K562 (cell line): ENCODE results near the gene WASF3. TPM values are rescaled to one million over a fixed set of nuclear protein-coding genes. Genes with fewer than 3 reads are reported as not detected.
"Not testable (repeated sequence)": the region's sequence is repeated elsewhere in the genome, so short reads cannot be mapped to it uniquely, and the experiment has no call there.

Experiments used
- ATAC-seq: fragments of 200-7000 bp; cut with Tn5 transposase; 3 replicates; pipeline ENCODE4 v1.9.1; 2020; ENCODE audit warnings: moderate library complexity
- BruUV-seq: library from RNA; stranded (reverse); fragments of 400-500 nt; replicated peaks from 2 replicates; lab custom pipeline; 2021; lab: Mats Ljungman, UMichigan
- CTCF ChIA-PET: fragments of 300-600 bp; formaldehyde crosslinking; extraction: SDS; loops from one replicate; lab custom pipeline; 2021; ENCODE audit warnings: low intra/inter-chr PET ratio; lab: Yijun Ruan, JAX
- POLR2A ChIA-PET: fragments of 300-600, 350-650 bp; sonication (Branson Sonifier 250); formaldehyde crosslinking; extraction: SDS; loops from one replicate; lab custom pipeline; 2021; ENCODE audit warnings: antibody characterized with exemption, inconsistent platforms; lab: Yijun Ruan, JAX
- DNase-seq, 4 experiments: peaks; one replicate each; pipeline versions ENCODE4 v3.0.0 to v3.0.0-alpha.2; 2011 to 2018; ENCODE audit warnings: low spot score in 3 of 4, mixed read lengths in 3 of 4; ENCODE audit errors: extremely low read depth in 1 of 4
- FAIRE-seq: peaks from 2 replicates; lab custom pipeline; 2011; peaks lifted over from hg19 to GRCh38; lab: Jason Lieb, UNC
- H2AFZ ChIP-seq: 2 replicates; pipeline ENCODE4 v1.6.0; 2011; ENCODE audit warnings: low read depth, low read length, control low read depth, inconsistent platforms
- H3K27ac ChIP-seq: fragments of 200-600 bp; 3 replicates; pipeline ENCODE4 v1.8.0; 2011; ENCODE audit warnings: low read depth, mild to moderate bottlenecking, control low read depth, inconsistent platforms, low read length, moderate library complexity, mixed read lengths; ENCODE audit errors: extremely low read depth
- H3K27me3 ChIP-seq, 2 experiments: fragments of 300-600 bp in 1 of 2; 2 replicates in 1 of 2; 3 replicates in 1 of 2; pipeline versions ENCODE4 v1.6.0 to v1.8.0; 2011; ENCODE audit warnings: inconsistent platforms in 2 of 2, low read length in 2 of 2, mild to moderate bottlenecking in 1 of 2, mixed read lengths in 1 of 2, moderate library complexity in 1 of 2; ENCODE audit not compliant: control insufficient read depth in 2 of 2, insufficient read depth in 2 of 2
- H3K36me3 ChIP-seq: fragments of 300-600 bp; 3 replicates; pipeline ENCODE4 v1.8.0; 2011; ENCODE audit warnings: mild to moderate bottlenecking, low read length, inconsistent platforms; ENCODE audit not compliant: control insufficient read depth, insufficient read depth
- H3K4me1 ChIP-seq, 2 experiments: fragments of 200-600 bp in 1 of 2; replicated peaks in 1 of 2; 2 replicates in 1 of 2; 3 replicates in 1 of 2; pipeline versions ENCODE4 v1.5.1 to v1.8.0; 2011; ENCODE audit warnings: inconsistent platforms in 2 of 2, low read length in 2 of 2, mild to moderate bottlenecking in 1 of 2, mixed read lengths in 1 of 2, moderate library complexity in 1 of 2; ENCODE audit not compliant: control insufficient read depth in 2 of 2, insufficient read depth in 2 of 2
- H3K4me2 ChIP-seq: 2 replicates; pipeline ENCODE4 v1.6.1; 2011; ENCODE audit warnings: low read length, control low read depth, inconsistent platforms, mixed read lengths; ENCODE audit not compliant: insufficient read depth
- H3K4me3 ChIP-seq: fragments of 200-600 bp; sonication (generic), shearing (Covaris generic); 2 replicates; pipeline ENCODE4 v1.5.1; 2016; ENCODE audit warnings: control low read depth, inconsistent platforms
- H3K79me2 ChIP-seq: fragments of 200-600 bp; 3 replicates; pipeline ENCODE4 v1.8.0; 2011; ENCODE audit warnings: low read length, inconsistent platforms; ENCODE audit not compliant: control insufficient read depth, insufficient read depth
- H3K9ac ChIP-seq, 2 experiments: 2 replicates each; pipeline versions ENCODE4 v1.6.0 to v1.6.1; 2011; ENCODE audit warnings: low read depth in 2 of 2, low read length in 2 of 2, control low read depth in 1 of 2, inconsistent platforms in 1 of 2, mild to moderate bottlenecking in 1 of 2, mixed read lengths in 1 of 2; ENCODE audit not compliant: insufficient read depth in 1 of 2
- H3K9me1 ChIP-seq: one replicate; pipeline ENCODE4 v1.6.0; 2011; ENCODE audit warnings: inconsistent platforms, mild to moderate bottlenecking, low read length, moderate library complexity; ENCODE audit not compliant: control insufficient read depth, insufficient read depth
- H3K9me3 ChIP-seq: replicated peaks from 2 replicates; pipeline ENCODE4 v1.5.1; 2011; ENCODE audit warnings: low read depth, low read length, inconsistent platforms; ENCODE audit not compliant: control insufficient read depth, insufficient read depth
- H4K20me1 ChIP-seq: replicated peaks from 2 replicates; pipeline ENCODE4 v1.6.1; 2011; ENCODE audit warnings: low read length, inconsistent platforms, mixed read lengths; ENCODE audit not compliant: control insufficient read depth, insufficient read depth
- EP400 ChIP-seq: fragments of 450-650 bp; IDR thresholded peaks from 2 replicates; pipeline ENCODE4 v1.6.1; 2017; ENCODE audit warnings: antibody characterized with exemption, mild to moderate bottlenecking, moderate library complexity
- FOXA1 ChIP-seq: fragments of 450-650 bp; IDR thresholded peaks from 2 replicates; pipeline ENCODE4 v1.6.1; 2016; ENCODE audit warnings: mild to moderate bottlenecking, borderline replicate concordance
- PCBP1 ChIP-seq: fragments of 200-400 bp; formaldehyde crosslinking; IDR thresholded peaks from 2 replicates; pipeline ENCODE4 v1.6.1; 2018; ENCODE audit warnings: mild to moderate bottlenecking, low read depth, low read length; ENCODE audit not compliant: poor library complexity, severe bottlenecking
- RBM14 ChIP-seq: fragments of 200-400 bp; formaldehyde crosslinking; IDR thresholded peaks from 2 replicates; pipeline ENCODE4 v1.6.1; 2018; ENCODE audit warnings: low read depth, mild to moderate bottlenecking, low read length, moderate library complexity, borderline replicate concordance; ENCODE audit not compliant: insufficient read depth
- TCF15 ChIP-seq: fragments of 250-450 bp; sonication (Bioruptor Pico); IDR thresholded peaks from 2 replicates; pipeline ENCODE4 v1.8.0; 2022; ENCODE audit warnings: moderate library complexity, mild to moderate bottlenecking, inconsistent platforms
- WGBS: fragments of 100-300 bp; shearing (Covaris generic); methylation state at CpG from one replicate; pipeline ENCODE4 v1.1.6; 2016; ENCODE audit warnings: low coverage, mixed read lengths; ENCODE audit not compliant: insufficient coverage; ENCODE audit errors: missing lambda C conversion rate; 5-methylcytosine and 5-hydroxymethylcytosine counted together
- in situ Hi-C: fragments of 300-500 bp; cut with MboI; formaldehyde crosslinking; loops from 4 replicates; pipeline ENCODE4 v1.15.0; 2018; ENCODE audit warnings: inconsistent platforms, mixed read lengths
- intact Hi-C: fragments of 100-400 bp; cut with micrococcal nuclease; formaldehyde crosslinking; loops from 2 replicates; pipeline ENCODE4 v1.14.2; 2022
- polyA plus RNA-seq, 8 experiments: library from polyadenylated mRNA; depleted of rRNA in 4 of 8; stranded (reverse) in 5 of 8; unstranded in 3 of 8; fragments of >200 nt; fragmentation: Nextera tagmentation in 2 of 8; fragmentation: Illumina TruSeq in 1 of 8; extraction: Ambion mirVana in 2 of 8; extraction: Trizol in 1 of 8; gene quantifications; 2 replicates each; pipeline versions ENCODE4 v1.2.1 to v1.2.3, GENCODE V29; 2011 to 2014; ENCODE audit warnings: inconsistent platforms in 1 of 8, missing spikeins in 1 of 8
- total RNA-seq, 7 experiments: library from RNA; depleted of rRNA in 6 of 7; stranded (reverse); fragments of >200 nt in 6 of 7; fragmentation: Illumina TruSeq in 2 of 7; extraction: Trizol in 2 of 7; gene quantifications; 2 replicates each; pipeline versions ENCODE4 v1.2.1 to v1.2.3, GENCODE V29; 2011 to 2021; ENCODE audit warnings: low replicate concordance in 1 of 7
- TF ChIP-seq, protein P1 (sequence below): sonication (generic); formaldehyde crosslinking; IDR thresholded peaks from 2 replicates; pipeline ENCODE4 v1.8.0; 2022; ENCODE audit warnings: mild to moderate bottlenecking, missing genetic modification reagents, borderline replicate concordance

WASF3 gene
- total and polyA plus RNA-seq, 9 of the 15 experiments (the other 6 are each of a cell fraction or from before 2014, with no cell fraction given), result 0.04 to 0.43 (median 0.11) TPM

DNA sequence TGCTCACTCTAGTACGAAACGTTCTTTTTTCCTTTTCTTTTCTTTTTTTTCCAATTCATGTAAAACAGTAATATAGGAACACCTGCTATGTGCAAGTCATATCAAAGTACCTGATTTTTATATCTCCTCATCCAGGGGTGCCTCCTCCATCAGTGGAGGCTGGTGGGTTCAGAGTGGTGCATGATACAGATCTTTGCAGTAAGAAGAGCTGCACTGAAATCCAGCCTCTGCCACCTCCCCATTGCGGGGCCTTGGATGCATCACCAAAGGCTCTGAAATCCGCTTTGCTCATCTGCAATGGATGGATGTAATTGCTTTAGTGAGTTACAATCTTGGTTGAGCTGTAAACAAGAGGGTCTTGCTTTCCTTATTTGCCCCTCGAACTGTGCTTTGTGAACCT is 164.8 kb downstream of the WASF3 start:
- peaks cover 0 to 7% of the 10 kb centered on the region in 2 experiments; a peak in 3 of 5 replicates for H3K27me3 ChIP-seq
- H3K4me1 ChIP-seq, result no peaks in the 10 kb centered on the region
- ATAC-seq, result no peak
- H3K4me3 ChIP-seq, result no peak overlapping the region
- H3K9ac ChIP-seq, result no peak overlapping the region
- H3K79me2 ChIP-seq, result no peaks in the 10 kb centered on the region
- ChIA-PET POLR2A (no interaction called here), CTCF (no interaction called here)
- H3K27ac ChIP-seq, result no peak overlapping the region
- WGBS, result 0% methylated on average over 5 of the region's 5 CpGs
- no peak for FAIRE-seq
- no peak overlapping the region for H2AFZ ChIP-seq
- intact Hi-C loops (no loop called here), in situ Hi-C loops (no loop called here)
- H4K20me1 ChIP-seq, result no peaks in the 10 kb centered on the region
- BruUV-seq, result no TSS peak
- DNase-seq, result no peak
- TF ChIP-seq RBM14 (no peak), TCF15 (no peak), PCBP1 (no peak), FOXA1 (no peak), EP400 (no peak)
- TF ChIP-seq, protein P1, sequence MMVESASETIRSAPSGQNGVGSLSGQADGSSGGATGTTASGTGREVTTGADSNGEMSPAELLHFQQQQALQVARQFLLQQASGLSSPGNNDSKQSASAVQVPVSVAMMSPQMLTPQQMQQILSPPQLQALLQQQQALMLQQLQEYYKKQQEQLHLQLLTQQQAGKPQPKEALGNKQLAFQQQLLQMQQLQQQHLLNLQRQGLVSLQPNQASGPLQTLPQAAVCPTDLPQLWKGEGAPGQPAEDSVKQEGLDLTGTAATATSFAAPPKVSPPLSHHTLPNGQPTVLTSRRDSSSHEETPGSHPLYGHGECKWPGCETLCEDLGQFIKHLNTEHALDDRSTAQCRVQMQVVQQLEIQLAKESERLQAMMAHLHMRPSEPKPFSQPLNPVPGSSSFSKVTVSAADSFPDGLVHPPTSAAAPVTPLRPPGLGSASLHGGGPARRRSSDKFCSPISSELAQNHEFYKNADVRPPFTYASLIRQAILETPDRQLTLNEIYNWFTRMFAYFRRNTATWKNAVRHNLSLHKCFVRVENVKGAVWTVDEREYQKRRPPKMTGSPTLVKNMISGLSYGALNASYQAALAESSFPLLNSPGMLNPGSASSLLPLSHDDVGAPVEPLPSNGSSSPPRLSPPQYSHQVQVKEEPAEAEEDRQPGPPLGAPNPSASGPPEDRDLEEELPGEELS, result no peak
- H3K9me3 ChIP-seq, result no peaks in the 10 kb centered on the region
- H3K9me1 ChIP-seq, result no peaks in the 10 kb centered on the region
- no peak overlapping the region for H3K4me2 ChIP-seq
- H3K36me3 ChIP-seq, result no peaks in the 10 kb centered on the region

DNA sequence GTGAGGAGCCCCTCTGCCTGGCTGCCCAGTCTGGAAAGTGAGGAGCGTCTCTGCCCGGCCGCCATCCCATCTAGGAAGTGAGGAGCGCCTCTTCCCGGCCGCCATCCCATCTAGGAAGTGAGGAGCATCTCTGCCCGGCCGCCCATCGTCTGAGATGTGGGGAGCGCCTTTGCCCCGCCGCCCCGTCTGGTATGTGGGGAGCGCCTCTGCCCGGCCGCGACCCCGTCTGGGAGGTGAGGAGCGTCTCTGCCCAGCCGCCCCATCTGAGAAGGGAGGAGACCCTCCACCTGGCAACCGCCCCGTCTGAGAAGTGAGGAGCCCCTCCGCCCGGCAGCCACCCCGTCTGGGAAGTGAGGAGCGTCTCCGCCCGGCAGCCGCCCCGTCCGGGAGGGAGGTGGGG is 166.1 kb downstream of the WASF3 start:
- CTCF ChIA-PET, H3K9ac ChIP-seq, H3K36me3 ChIP-seq, H2AFZ ChIP-seq, FAIRE-seq, H3K79me2 ChIP-seq, ATAC-seq, H3K4me3 ChIP-seq, H3K4me2 ChIP-seq, H3K9me1 ChIP-seq, H3K27ac ChIP-seq, in situ Hi-C loops, intact Hi-C loops, BruUV-seq, POLR2A ChIA-PET, DNase-seq, H3K9me3 ChIP-seq, H3K4me1 ChIP-seq, H3K27me3 ChIP-seq, H4K20me1 ChIP-seq: not testable (repeated sequence)
- no CpG with 5 or more reads among the region's 31 CpGs for WGBS
